ENCODE measurements around the gene ATP2A2.

Gene ATP2A2

DNA sequence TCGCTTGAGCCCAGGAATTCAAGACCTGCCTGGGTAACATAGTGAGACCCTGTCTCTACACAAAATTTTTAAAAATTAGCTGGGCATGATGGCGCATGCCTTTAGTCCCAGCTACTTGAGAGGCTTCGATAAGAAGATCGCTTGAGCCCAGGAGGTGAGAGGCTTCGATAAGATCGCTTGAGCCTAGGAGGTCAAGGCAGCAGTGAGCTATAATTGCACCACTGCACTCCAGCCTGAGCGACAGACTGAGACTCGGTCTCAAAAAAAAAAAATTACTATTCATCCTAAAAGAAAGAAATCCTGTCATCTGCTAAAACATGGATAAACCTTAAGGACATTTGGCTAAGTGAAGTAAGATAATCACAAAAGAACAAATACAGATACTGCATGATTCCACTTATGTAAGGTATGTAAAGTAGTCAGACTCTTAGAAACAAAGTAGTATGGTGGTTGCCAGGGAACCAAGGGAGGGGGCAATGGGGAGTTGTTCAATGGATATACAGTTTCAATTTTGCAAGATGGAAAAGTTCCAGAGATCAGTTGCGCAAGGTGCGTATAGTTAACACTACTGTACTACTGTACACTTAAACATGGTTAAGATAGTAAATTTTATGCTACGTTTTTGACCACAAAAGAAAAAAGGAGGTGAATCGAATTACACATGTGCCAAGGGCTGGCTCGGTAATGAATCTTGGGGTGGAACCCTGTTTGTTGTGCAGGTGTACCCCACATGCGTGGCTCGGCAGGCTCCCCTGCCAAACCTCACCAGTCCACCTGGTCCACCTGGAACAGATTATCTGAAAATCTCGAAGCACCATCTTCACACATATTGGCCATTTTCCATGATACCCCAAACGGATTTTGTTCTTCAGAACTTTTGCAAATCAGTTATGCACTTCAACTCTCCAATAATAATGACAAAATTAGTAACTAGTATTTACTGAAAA, 18.3 kb upstream of the ATP2A2 start:
- DNase-seq = no peak

DNA sequence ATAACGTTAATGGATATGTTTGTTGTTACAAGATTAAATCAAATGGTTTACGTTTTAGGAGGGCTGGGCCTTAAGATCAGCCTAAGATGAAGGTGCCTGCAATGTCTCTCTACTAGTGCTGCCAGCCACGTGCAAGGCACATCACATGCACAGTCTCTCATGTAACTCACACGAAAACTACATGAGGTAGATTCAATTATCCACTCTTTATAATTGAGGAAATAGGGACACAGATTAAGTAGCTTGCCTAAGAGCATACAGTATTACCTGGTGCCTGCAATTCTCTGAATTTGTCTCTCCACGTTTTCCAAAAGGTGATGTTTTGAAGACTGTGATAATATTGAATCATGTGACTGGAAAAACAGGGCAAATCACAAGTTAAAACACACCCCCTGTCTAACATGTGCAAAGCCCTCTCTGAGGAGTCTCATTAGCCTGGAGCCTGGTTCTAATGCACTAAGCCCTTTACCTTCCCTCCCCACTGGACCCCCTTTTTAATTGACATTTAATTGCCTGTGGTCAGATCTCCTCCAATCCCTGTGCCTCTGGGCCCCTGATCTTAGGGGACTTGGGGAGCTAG, 14.6 kb upstream of the ATP2A2 start:
- DNase-seq = no peak

DNA sequence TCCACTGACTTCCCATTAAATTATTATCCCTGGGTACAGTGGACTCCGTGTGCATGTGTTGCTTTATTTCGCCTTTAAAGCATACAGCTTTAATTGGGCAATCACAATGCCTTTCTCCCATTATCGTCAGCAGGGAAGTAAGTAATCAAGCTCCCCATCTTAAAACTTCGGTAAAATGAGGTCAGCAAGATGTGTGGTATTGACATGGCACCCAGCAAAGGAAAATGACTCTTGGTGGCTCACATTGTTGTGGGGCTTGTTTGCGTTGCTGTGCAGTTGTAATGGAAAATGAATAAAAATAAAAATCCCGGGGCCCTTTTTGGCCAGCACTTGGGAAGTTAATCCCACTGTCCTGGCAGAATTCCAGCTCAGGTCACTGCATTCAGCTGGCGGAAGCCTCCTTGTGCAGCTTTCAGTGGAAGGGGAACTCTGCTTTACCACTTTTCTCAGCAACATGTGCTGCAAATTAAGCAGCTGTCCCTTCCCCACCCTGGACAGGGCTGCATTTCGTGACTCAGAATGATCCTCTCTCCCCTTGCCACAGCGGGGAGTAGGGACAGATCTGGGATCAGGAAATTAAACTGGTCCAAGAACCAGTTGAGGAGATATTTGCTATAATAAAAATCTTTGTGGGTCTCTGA, 13.9 kb upstream of the ATP2A2 start:
- DNase-seq = no peak

DNA sequence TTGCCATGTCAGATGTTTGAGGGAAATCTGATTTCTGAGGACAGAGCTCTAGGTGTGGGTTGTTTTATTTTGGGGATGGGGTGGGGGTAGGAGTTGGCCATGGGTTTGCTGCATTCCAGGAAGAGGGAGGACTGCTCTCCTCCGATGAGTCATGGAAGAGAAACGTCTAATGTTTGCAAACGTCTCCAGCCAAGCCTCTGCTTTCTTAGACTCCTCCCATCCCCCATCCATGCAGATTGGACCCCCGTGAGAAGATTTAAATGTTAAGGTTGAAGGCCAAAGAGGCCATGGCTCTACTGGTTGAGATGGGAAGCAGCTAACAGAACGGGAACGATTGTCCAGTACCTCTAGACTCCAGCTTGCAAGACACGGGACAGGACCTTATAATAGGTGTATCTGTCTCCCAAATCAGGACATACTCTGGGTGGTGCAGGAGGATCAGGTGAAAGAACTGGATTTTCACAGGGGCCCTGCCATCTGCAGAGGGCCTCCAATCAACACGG, 11.4 kb upstream of the ATP2A2 start:
- no peak for DNase-seq

DNA sequence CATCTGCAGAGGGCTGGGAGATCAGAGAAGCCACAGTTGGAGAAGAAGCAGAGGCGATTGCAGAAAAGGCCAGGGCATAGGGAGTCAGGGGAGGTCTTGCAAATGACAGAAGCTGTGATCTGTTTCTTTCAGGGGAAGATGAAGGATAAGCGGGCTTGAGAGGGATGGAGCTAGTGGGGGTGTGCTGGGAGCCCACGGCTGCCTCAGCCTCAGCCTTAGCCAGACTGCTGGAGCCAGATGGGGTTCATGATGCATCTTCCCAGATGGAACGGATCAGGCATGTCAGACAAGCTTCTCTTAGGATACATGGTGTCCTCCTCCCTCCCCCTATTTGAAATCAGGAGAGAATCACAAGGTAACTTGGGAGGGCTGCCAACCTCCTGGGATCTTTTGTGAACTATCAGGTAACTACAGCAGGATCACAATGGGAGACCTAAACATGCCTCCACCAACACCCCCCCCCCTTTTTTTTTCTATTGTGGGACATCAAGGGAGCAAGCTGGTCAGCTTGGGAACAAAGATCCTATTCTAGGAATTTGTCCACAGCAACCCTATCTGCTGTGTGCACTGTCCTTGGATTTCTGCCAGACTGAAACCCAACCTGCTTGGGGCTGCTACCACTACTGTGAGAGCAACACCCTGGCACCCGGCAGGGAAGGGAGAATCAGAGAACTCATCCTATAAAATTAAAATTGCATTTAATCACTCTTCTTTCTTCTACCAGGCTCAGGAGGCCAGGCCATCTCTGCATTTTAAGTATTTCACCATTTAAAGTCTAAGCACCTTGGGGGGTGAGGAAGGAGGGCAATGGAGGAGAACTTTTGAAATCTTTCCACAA, 10.7 kb upstream of the ATP2A2 start:
- no peak for DNase-seq

DNA sequence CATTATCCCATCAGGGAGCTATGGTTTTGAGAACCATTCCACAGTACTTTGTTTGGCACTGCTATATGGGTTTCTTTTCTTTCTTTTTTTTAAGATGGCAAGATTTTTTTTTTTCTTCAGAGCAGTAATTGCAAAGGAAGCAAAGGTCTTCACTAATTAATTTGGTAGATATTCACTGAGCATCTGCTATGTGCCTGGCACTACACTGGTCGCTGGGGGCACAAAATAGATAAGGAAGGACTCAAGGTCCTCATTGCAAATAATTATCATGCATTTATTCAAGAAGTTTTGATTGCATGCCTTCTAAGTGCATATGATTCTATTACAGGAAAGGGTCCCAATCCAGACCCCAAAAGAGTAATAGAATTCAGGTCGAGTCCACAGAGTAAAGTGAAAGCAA, 10.0 kb upstream of the ATP2A2 start:
- no peak for DNase-seq

DNA sequence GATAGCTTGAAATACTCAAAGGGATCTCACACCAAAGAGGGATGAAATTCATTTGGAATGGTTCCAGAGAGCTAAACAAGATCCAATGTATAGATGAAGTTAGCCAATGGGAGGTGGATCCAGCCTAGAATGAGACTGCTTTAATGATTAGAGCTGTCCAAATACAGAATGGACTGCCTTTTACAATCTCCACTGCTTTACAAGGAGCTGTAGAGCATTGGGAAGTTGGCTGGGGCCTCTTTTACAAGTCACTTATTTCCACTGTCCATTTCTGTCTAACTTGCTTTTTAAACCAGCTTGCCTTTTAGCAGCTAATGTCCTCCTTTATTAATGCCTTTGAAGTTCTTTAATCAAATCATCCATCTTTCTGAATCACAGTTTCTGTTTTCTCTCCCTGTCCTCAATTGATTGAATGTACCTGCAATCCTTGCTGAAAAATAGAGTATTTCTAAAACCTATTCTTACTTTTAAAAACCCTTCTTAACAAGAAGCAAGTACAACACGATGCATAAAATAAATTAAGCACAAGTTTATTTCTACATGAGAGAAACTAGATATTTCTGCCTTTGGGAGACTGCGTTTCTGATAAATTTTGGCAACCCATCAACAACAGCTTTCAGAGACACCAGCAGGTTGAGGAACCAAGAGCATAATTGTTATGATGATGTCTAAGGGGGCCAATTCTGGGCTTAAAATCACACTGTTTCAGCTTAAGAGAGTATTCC, 3.4 kb upstream of the ATP2A2 start:
- DNase-seq = no peak

DNA sequence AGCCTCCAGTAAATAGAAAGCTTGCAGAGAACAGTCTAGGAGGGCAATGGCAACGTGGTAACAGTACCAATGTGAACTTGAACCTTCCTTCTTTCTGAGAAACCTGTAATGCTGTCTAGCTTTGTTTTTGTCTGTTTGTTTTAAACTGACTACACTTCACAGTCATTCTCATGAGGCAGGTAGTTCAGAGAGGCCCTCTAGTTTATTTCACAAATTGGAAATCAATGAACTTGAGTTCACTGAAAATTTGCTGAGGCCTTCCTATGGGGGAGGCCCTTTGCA, 2.9 kb upstream of the ATP2A2 start:
- no peak for DNase-seq

DNA sequence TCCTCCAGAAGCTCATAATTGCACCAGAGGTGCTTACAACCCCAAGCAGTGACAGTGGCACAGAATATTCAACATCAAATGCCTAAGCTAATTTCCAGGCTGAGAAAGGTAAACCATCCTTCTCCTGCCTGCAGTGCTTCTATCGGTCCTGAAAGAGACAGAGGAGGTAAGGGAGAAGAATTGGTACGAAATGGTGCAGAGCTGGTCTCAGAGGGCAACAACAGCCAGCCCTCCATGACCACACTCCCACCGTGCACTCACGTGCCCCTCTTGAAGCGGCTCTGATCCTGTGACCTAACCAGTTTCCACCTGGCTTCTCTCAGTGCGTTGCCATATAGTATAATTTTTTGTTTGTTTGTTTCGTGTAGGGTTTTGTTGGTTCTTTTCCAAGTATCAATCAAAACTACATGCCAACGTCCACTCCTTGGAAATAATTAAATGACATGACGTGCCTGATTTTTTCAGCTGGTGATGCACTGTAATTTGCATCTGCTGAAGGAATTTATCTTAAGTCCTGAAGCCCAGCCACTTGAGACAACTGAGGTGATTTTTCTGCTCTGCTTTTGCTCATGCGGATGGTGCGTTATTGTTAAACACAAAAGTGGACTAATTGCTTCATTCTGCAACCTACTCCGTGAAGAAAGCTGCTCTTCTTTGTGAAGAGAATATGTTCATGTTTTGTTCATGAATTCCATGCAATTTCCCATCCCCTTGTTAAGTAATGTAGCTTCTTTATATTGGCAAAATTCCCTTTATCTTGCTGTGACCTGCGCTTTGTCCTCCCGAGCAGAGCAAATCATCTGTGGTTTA, 1.3 kb upstream of the ATP2A2 start:
- no peak for DNase-seq

DNA sequence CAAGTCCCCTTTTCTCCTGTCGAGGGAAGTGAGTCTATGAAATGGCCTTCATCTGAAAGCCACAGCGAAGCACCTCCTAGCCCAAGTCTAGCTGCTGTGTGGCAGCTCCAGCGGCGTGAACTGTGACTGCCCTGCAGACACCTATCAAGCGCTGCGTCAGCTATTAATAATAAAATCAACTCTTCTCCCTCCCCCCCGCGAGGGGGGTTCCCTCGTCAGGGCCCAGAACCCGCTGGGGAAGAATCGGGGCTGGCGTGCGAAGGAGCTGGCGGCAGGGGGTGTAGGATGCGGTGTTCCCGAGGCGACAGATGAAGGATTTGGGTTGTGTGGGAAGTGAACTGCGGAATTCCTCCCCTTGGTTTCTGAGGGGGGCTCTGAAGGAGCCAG, 662 bp upstream of the ATP2A2 start:
- peak; percentile 54 for DNase-seq

DNA sequence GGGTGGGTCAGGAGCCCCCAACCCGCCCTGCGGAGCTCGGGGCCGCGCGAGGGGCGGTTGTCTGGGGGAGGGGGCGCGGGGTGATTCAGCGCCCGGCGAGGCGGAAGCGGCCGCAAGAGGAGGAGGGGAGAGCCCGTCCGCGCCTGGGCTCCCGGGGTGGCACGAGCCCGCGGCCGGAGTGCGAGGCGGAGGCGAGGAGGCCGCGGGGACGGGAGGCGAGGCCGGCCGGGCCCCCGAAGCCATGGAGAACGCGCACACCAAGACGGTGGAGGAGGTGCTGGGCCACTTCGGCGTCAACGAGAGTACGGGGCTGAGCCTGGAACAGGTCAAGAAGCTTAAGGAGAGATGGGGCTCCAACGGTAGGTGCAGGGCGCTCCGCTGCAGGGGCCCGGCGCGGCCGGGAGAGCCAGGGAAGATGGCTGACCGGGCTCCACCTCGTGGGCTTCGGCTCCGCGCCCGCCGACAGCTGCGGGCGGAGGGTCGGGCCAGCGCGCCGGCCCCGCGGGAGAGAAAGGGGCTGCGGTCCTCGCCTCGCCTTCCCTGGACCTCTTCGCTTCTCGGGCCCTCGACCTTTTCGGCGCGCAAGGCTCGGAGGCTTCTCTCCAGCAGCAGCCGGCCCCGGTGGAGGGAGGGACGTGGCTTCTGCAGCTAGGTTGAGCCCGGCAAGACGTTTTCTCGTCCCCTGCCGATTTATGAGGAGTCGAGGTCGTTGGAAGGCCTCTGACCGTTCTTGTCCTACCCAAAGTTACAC, 677 bp downstream of the ATP2A2 start:
- peak; percentile 30 for DNase-seq

DNA sequence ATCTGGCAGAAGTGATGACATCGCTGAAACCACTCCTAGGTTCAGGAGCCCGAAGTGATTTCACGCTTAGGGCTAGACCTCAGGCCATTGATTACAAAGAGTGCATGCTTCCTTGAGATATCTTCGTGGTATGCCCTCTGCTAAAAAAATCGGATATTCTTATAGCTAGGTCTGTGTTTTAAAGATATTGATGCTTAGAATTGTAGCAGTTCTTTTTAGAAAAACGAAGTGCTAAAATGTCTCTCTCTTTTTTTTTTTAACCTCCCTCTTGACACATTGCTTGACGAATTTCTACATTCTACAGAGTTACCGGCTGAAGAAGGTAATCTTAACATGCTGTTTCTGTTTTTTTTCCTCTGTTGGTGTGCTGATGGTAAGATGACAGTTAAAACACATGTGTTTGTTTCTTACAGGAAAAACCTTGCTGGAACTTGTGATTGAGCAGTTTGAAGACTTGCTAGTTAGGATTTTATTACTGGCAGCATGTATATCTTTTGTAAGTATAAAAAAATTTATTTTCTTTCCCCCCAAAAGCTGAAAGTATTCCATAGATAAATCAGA, 1.3 kb downstream of the ATP2A2 start:
- DNase-seq = no peak

DNA sequence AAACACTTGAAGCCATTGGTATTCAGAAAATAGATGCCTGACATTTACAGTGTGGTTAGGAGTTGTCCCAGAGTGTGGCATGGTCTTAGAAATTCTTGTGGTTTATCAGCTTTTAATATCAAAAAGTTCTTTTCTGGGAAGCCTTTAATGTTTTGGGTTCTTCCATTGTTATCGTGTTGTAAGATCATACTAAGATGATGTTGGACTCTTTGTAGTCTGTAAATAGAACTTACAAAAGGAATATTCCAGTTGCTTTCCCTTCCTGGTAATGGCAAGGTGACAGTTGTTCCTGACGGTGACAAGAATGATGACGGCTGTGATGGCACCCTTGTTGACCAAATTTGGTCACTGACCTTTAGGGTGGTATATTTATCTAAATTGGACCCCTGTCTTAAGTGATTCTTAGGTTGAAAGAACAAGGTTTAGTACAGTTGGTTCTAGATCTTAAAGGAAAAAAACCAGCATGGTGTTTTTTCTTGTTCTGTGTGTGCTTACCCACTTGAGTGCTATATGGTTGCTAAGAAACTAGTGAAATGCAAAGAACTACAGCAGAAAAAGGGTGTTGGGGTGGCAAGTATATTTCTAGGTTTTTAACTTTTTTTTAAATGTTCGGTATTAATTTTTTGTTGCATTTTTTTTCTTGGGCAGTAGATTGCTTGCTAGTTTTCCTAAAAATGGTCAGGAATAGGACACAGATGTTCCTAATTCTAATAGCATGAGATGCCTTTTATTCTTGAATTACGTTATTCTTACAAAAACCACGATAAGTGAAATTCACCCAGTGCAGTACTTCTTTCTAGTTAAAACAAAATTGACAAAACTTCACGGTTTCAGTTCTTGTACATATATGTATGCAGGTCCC, 2.1 kb downstream of the ATP2A2 start:
- no peak for DNase-seq

DNA sequence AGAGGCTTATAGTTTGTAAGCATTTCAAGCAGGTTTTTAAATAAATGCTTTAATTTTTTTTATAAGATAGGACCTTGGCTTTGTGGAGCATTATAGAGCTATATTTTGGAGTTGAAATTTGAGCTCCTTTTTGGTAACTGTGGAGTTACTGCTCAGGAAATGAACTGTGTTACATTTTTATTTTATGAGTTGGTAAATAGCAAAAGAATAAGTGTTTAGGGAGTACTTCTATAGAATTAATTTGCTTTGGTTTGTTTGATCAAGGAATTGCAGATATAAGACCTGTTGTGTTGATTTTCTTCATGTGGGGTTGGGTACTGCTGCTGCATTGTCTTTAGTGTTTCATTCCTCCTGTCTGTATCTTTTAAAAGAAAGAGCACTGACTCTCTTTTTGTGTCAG, 3.5 kb downstream of the ATP2A2 start:
- no peak for DNase-seq

DNA sequence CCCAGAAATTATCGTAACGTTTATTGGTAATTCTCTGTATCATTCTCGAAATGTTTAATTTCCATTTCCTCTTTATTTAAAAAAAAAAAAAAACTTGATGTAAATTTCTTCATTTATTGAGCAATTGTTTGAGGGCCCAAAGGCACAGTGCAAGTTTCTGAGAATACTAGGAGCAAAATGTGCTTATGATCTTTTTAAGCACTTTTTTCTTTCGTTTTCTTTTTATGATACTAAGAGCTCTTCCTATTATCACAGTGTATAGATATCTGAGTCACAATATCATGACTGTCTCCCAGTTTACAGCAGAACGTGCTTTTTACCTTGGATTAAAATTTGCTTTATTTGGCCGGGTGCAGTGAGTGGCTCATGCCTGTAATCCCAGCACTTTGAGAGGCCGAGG, 5.6 kb downstream of the ATP2A2 start:
- no peak for DNase-seq

DNA sequence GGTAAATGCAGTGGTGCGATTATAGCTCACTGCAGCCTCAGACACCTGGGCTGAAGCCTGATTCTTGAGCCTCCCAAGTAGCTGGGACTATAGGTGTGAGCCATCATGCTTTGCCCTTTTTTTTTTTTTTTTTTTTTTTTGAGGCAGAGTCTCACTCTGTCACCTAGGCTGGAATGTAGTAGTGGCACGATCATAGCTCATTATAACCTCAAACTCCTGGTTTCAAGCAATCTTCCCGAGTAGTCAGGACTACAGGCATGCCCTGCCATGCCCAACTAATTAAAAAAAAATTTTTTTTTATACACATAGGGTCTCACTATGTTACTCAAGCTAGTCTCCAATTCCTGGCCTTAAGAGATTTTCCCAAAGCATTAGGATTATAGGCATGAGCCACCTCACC, 6.9 kb downstream of the ATP2A2 start:
- no peak for DNase-seq

DNA sequence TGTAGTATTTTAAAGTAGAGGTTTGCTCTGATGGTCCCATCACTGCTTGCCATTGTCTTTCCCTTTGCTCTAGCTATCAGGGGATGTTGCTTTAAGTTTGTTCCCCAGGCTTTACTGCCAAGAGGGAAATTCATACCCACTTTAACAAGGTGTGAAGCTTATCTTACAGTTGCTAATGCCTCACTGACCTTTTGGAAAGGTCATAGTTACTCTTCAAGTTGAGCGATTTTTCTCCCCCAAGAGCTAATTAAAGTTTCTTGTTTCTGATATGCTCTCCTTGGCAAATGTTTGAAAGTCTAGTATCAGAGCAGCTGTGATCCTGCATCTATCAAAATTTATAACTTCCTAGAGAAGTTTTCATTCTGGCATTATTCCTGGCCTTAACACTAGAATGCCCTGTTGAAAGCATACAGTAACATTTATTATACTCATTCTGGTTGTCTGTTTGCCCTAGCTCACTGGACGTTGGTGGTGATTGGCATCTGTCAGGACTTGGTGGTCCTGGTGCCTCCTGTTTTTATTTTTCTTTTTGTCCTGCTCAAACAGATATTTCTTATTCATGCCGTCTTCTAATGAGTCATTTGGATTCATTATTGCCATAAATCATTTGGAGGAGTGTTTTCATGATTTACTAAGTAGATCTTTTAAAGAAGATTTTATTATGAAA, 8.1 kb downstream of the ATP2A2 start:
- DNase-seq = no peak

DNA sequence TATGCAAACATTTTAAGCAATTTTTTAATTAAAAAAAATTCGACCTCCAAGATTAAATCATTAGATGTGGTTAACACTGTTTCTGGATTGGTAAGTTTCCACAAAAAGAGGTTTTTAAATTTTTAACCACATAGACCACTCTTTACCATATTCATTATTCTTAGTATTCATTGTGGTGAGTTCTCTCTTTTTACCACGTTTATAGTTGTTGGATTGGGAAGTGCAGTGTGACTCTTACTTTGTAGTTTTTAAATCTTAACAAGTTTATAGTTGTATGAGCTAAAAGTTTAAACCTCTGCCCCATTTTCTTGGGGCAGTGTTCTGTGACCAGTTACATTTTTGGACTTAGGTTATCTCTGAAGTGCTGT, 8.6 kb downstream of the ATP2A2 start:
- DNase-seq = no peak

All from central memory CD4-positive, alpha-beta T cell (primary cell).